ENCODE measurements around the gene ALDH1A1.

Gene ALDH1A1

DNA sequence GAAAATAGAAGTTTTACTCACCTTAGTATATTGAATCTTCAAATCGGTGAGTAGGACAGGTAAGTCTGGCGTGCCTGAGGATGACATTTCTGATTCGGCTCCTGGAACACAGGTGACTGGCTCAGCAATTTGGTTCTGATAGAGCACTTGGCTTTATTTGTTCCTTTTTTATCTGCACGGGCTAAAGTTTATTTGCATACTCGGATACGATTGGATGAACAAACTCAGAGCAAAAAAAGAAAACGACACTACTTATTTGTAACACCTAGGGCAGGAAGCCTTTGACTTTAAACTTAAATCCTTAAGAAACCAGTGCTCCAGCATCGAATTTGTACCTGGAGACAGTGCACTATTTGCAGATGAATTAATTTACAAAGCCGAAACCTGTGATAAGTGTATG is at the start of gene ALDH1A1:
TSS of gene ALDH1A1 (minus strand) at position 140 of the 400 bp plus-strand sequence. CDS start at position 87, 53 bp downstream.
- no peak for DNase-seq (ENCODE audit: low read depth)

DNA sequence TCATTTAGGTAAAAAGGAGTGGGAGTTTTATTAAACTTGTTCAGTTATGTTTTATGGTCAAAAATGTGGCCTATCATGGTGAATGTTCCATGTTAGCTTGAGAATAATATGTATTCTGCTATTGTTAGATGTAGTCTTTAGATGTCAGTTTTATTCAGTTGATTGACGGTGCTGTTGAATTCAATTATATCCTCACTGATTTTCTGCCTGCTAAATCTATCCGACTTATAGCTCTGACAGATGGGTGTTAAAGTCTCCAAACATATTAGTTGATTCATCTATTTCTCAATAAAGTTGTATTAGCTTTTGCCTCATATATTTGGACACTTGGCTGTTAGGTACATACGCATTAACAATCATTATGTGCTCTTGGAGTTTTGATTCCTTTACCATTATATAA is 49.0 kb upstream of the ALDH1A1 start:
- DNase-seq (ENCODE audit: low read depth): no peak

DNA sequence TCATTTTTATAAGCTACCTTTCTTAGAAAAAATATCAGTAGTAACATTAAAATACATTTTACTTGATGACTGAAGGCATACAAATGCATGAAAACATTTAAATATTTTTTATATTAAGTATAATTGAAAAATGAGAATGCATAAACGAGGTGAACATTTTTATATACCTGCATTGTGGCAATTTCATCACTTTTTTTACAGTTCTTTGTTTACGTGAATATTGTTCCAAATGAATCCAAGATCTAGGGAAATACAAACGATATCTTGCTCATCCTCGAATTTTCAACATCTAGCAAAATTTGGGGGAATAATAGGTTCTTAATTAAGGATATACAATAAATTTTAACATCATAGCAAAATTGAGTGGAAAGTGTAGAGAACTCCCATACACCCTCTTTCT is 45.5 kb upstream of the ALDH1A1 start:
- no peak for DNase-seq (ENCODE audit: low read depth)

DNA sequence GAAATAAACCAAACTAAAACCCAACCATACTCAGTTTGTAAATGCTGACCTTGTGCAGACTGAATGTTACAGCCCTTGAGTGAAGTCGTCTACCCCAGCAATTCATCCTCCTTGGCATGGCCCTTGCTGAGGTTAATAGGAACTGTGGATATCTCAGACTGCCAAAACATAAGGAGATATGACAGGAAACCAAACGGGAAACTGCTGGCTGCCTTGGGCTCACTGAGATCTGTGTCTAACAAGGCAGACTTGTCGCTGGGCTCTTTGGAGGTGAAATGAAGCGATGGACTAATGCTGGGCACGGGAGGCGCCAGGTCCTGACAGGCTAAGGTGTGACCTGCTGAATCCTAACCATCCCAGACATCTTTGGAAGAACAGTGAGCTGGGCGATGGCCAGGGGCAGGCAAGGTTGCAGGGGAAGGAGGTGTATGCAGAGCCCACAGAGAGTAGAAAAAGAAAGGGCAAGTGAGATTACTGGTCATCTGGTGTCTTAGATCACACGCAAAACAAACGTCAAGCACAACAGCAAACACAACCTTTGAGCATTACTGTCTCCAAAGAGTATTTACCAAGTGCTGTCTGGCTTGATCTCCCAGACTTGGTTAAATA is 44.6 kb upstream of the ALDH1A1 start:
- no peak for DNase-seq (ENCODE audit: low read depth)

DNA sequence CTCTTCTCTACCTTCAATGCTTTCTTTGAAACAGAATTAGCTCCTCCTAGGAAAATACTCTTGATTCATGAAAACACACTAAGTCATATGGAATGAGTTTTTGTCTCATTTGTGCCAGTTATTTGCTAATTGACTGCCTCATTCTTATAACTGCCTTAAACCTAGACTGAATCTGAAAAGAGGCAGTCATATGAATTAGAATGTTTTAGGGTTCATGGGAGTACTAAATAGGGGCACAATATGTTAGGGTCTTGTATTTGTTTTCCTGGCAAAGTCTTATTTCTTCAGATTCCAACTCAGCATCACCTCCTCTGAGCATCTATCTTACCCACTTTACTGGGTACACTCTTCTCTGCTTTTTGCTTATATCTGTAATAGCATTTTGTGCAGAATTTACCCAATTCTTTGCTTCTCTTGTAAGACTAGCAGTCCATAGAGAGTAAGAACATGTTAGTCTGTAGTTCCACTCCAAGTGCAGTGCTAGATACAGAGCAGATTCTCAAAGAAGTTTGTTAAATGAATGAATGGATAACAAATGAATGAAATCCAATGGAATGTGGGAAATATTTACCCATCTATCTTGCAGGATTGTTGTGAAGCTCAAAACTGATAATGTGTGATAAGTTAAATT is 43.9 kb upstream of the ALDH1A1 start:
- no peak for DNase-seq (ENCODE audit: low read depth)

DNA sequence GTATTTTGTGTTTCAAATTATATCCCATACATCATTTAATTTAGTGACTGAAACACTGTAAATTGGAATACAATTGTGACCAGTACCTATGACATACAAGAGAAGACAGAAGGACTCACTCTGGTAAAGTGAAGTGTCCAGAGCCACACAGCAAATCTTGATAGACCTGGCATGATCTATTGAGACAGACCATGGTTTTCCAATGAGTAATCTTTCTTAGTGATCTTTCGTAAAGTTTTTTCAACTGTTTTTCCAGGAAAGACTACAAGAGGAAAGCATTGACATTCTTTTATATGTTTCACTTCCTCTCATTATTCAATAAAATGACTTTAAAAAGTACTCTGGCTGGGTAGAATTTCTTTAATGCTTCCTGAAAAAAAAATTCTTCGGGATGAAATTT is 43.3 kb upstream of the ALDH1A1 start:
- no peak for DNase-seq (ENCODE audit: low read depth)

DNA sequence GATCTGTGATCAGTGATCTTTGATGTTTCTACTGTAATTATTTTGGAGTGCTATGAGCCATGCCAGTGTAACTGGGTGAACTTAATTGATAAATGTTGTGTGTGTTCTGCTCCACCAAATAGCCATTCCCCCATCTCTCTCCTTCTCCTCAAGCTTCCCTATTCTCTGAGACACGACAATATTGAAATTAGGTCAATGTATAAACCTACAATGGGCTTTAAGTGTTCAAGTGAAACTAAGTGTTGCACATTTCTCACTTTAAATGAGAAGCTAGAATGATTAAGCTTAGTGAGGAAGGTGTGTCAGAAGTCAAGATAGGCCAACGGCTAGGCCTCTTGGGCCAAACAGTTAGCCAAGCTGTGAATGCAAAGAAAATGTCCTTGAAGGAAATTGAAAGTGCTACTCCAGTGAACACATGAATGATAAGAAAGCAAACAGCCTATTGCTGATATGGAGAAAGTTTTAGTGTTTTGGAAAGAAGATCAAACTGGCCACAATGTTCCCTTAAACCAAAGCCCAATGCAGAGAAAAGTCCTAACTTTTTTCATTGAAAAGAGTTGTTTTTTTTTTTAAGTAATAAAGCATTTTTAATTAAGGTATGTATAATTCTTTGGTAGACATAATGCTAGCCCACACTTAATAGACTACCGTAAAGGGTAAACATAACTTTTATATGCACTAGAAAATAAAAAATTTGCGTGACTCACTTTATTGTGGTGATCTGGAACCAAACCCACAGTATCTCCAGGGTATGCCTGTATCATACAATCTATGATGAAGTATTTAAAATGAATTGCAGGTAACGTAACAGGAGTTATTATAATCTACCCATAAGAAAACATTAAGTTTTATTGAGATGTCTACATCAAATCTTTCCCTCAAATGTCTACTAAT is 42.5 kb upstream of the ALDH1A1 start:
- DNase-seq (ENCODE audit: low read depth): no peak

DNA sequence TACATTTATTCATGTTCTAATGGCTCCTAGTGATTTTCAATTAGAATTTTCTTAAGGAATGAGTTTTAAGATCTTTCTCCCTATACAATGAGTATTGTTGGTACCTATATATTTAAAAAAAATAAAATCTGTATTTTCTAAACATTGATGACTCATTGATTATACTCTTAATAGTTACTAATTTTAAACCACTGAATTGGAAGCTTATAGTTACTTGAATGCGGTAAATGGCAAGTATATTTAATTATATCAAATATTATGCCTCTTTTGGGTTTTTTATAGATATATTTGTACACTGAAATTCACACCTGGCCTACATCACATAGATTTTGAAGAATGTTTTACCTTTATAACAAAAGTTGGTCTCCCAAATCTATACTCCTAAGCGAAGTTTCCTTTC is 38.9 kb upstream of the ALDH1A1 start:
- DNase-seq (ENCODE audit: low read depth): no peak

DNA sequence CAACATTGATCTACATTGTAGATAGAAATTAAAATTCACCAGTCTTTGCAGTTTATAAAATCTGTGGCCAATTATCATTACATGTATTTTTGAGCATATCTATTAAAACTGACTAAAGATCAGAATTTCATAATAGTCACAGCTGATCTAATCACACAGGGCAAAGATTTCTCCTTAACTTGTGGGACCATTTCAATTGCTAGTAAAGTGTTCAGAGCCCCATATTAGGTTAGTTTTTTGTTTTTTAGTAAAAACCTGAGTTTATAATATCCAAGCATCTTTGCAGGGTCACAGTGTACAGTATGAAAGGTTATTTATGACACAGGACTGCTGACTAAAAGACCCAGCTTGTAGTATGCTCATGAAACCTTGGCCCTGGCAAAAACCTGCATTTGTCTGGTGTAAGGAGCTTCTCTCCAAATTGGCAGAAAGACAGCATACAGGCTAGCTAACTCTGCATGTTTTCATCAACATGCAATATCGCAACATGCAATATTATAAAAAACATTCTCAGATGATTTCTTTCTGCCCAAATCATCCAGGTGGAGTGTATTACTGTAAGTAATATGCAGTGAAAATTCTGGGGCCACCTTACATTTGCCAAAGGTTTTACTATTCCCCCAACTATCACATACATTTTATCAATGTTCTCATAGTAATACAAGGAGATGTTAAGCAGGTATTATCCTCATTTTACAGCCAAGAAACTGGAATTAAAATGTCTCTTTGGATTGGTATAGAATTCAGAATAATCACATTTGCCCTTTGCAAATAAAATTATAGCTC is 37.7 kb upstream of the ALDH1A1 start:
- DNase-seq (ENCODE audit: low read depth): no peak

DNA sequence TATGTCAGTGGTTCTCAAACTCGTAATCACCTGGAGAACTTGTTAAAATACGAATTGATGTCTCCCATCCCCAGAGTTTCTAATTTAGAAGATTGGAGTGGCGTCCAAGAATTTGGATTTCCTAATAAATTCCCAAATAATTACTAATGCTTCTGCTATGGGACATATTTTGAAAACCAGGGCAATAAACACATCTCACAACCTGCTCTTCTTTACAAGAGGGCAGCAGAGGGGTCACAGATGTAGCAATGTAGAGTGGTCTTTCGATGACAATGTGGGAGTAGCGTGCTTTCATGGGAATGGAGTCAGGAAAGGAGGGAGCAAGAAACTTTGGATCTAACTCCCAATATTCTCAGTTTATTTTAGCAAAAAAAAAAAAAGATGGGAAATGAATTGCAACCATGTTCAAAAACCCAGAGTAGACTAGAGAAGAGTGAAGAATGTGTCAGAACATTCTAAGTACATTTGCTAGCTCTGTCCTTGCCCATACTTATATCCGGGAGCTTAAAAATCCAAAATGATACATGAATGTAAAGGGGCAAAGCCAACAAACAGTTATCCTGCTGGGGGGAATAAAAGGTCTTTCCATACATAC is 33.8 kb upstream of the ALDH1A1 start:
- no peak for DNase-seq (ENCODE audit: low read depth)

DNA sequence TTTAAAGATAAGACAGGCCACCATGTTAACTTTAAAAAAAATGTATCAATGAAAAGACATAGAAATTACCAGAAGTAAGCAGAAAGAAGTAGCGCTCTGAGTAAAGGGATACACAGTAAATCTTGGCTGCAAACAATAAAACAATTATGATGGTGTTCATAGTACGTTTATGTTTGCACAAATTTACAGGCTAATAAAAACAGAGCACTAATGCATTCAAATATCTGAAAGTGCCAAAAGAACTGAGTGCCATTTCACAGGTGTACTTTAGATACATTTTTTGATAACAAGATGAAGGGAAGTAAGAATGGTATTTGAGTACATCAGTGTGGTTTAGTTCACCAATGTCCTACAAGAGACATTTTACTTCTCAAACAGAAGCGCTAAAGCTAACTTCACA is 32.9 kb upstream of the ALDH1A1 start:
- DNase-seq (ENCODE audit: low read depth): no peak

DNA sequence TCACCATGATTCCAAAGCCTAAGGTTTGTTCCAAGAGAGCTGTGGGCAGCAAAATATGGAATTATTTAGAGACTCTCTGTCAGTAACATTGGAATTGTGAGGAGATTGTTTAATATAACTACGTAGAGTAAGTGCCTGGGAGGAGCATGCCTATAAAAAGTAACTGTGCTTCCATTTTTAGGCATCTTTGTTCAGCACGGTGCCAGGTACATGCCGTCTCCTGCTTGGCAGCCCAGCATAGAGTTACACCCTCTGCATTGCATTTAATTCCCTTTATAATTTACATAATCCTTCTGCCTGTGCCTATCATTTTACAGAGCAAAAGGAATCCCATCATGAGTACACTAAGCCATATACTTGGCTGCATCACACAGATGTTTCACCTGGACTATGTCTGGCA is 32.1 kb upstream of the ALDH1A1 start:
- DNase-seq (ENCODE audit: low read depth): no peak

DNA sequence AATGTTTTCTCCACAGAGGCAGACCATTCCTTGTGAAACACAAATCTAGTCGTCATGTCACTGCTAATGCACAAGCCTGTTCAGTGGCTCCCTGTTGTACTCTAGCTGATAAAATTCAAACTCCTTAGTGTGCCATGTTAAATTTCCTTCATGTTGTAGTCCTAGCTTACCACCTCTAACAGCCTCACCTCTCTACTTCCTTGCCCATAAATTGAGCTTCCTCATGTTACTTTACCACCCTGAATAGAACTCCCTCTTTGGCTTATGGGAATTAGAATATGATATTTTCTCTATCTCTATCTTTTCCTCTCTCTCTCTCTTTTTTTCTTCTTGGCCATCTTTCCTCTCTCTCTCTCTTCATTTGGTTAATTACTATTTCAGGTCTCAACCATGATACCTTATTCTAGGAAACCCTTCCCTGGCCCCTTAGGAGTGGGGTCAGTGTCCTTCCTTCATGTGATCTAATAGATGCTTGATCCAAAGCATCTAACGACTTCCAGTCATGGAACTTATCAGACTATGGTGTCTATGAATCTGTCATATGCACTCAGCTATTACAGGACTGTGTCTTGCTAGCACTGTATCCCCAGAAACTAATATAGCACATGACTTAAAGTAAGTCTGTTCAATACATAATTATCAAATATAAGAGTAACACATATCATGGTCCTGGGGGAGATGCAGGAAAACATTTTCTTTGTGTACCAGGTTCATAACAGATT is 31.5 kb upstream of the ALDH1A1 start:
- no peak for DNase-seq (ENCODE audit: low read depth)

DNA sequence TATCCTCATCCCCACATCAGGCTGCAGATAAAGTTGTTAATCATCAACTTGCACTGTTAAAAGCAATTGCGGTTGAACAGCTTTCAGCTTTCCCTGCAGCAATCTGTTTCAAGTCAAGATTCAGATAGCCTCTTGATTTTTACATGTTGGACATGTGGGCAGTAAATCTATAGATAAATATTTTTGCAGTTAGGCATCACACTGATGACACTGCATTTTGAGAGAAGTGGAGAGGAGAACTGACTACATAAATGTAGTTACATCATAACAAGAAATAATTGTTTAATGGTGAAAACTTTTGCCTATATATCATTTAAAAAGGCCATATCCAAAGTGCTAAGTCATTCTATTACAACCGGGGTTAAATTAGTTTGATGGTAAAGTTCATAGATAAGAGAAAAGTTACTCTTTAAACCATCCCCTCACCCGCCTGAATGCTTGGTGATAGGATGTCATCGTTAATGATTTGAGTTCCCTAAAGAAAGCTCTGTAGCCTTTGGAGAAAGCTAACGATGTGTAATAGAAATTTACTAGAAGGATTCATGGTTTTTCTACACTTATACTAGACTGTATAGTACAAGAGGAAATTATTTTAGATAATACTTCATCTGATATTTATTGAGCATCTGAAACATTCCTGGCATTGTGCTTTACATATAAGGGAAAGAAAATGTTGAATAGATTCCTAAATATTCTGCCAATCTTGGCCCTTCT is 30.8 kb upstream of the ALDH1A1 start:
- no peak for DNase-seq (ENCODE audit: low read depth)

DNA sequence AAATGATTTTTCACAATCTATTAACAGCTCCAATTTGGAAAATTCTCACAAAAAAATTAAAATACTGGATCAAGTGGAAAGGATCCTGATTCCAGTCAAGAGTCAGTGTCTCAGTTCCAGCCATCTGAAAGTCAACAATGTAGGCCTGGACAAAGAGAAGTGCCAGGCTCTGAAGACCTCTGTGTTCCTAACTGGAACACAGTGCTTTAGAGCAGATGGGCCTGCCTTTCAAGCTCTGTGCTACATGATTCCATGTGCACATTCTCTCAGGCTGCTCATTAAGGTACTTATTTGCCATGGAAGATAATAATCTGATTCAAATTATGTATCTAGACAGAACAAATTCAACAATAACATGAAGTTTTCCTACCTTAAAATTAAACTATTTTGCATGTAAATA is 30.2 kb upstream of the ALDH1A1 start:
- no peak for DNase-seq (ENCODE audit: low read depth)

DNA sequence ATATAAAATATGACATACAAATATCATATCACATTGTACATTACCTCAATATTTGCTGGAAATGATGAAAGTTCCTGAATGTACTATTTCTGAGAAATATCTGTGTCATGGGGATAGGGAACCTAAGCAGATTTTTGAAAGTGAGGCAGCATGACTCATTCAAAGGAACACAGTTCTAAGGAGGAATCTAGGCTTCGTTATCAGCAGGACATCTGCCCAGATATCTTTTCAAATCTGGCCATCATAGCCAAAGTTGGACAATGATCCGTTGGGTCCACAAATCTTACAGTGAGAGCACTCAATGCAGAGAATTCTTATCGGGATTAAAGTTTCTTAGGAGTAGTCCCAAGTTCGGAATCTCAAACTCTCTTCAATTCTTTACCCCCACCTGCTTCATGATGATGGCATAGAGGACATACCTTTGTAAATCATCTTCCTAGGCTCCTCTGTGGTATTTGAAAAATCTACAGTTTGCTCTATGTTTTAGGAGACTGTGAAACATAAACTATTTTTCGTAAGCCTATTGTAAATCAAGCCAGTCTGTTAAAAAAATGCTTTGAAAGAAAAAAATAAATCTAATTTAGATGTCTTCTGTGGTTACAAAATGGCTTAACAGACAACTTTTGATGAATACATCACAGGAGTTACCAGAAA is 29.4 kb upstream of the ALDH1A1 start:
- no peak for DNase-seq (ENCODE audit: low read depth)

DNA sequence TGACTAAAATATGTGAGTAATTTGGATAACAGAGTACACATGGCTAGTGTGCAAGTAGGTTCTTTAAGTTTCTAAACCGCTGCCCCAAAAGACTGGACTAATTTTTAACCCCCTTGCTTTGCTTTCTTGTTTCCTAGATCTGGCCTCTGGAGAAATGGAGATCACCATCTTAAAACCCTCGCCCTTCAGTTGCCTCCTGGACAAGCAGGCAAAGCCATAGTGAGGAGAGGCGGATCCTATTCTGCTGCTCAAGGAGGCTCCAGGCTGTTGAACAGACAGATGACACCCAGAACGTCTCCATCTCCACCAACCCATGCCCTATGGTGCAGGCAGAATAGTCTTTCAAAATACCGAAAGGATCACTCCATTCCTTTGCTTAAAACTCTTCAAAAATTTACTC is 28.6 kb upstream of the ALDH1A1 start:
- DNase-seq (ENCODE audit: low read depth): no peak

DNA sequence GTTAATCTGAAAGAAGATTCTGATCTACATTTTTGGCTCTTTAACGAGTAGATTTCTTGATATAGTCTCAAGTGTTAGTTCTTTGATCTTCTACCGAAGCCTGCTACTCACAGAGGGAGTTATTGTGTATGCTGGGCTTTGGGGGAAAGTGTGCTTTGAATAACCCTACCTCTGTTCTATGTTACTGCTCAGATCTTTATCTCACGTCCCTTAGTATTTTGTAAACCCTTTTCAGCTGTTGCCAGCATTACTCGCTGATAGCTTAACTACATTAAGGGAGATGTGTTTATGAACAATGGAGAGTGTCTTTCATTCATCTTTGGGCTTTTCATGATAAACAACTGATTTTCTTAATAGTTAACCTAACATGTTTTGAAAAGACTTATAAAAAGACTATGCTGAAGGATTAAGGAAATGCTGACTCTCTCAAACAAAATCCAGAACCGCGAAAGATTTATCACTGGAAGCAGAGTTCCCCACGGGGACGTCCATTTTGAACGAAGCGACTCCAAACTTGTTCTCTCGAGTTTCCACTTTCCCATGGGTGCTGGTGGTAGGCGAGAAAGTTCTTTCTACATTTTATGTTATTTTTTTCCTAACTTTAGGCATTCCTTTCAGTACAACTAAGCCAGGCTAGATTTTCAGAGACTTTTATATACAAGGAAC is 27.9 kb upstream of the ALDH1A1 start:
- DNase-seq (ENCODE audit: low read depth): no peak

DNA sequence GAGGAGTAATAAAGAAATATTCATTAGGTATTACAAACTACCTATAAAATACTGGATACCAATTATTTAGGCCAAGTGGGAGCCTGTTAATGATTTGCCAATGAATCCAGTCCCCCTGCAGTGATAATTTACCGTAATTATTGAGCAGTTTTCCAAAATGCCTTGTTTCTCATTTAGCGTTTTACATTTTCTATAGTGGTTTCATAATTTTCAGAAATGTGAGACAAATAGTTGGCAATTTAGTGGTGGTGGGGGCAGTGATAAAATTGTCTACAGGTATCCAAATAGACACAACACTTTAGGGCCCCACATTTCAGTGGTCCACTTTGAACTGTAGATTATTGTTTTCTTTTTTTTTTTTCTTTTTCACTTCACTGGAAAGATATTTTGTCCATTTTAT is 27.3 kb upstream of the ALDH1A1 start:
- no peak for DNase-seq (ENCODE audit: low read depth)

Data from stimulated activated CD8-positive, alpha-beta memory T cell treated with anti-CD3 and anti-CD28 coated beads, Interleukin-4, amount 100 ng/mL, for 24 hours (primary cell).